ENCODE measurements around the gene SNX24. TPM values are rescaled to one million over a fixed set of nuclear protein-coding genes. Genes with fewer than 3 reads are reported as not detected.

The SNX24 gene
- total and polyA plus RNA-seq, 2 of the 4 experiments (the other 2 are of a cell fraction), result 13.8 to 15.0 TPM

- Histone ChIP-seq H3K4me3 (ENCODE audit: insufficient read depth, low read depth, low read length) (no peak overlapping the region), H3K27ac (ENCODE audit: insufficient read depth, low read length) (no peak overlapping the region), H3K9me1 (ENCODE audit: insufficient read depth, low read length) (0 out of 2 replicates have a peak, but pooled peaks cover 10% of the 10 kb centered on the region), H3K36me3 (ENCODE audit: control insufficient read depth, insufficient read depth, low read length) (no peaks in the 10 kb centered on the region), H3K18ac (ENCODE audit: low read depth, low read length) (no peak overlapping the region), H3K23ac (ENCODE audit: low read depth, low read length) (no peak overlapping the region), H3K4ac (ENCODE audit: low read depth, low read length) (no peak overlapping the region), H3K4me1 (ENCODE audit: control insufficient read depth, insufficient read depth, low read length) (peaks cover 2% of the 10 kb centered on the region; the same call in 1 of the 2 replicates), H4K5ac (ENCODE audit: low read depth, low read length) (no peak overlapping the region), H2AK5ac (ENCODE audit: low read depth, low read length) (no peak overlapping the region), H2BK5ac (ENCODE audit: low read depth, low read length, poor library complexity, severe bottlenecking) (no peak overlapping the region), H2BK15ac (ENCODE audit: low read depth, low read length) (no peak overlapping the region), H2AFZ (replicated peaks; ENCODE audit: low read length, poor library complexity) (no peak overlapping the region), H2BK20ac (ENCODE audit: low read depth, low read length) (no peak overlapping the region), H4K91ac (ENCODE audit: insufficient read depth, low read depth, low read length) (no peak overlapping the region), H2AK9ac (replicated peaks; ENCODE audit: low read depth, low read length, poor library complexity) (no peak overlapping the region), H3K9ac (ENCODE audit: low read depth, low read length) (no peak overlapping the region), H3K27me3 (ENCODE audit: control insufficient read depth, insufficient read depth, low read length) (no peaks in the 10 kb centered on the region), H4K8ac (ENCODE audit: low read depth in 2 of 2, low read length in 2 of 2) (no peak overlapping the region), H3K14ac (replicated peaks; ENCODE audit: low read depth, low read length) (no peak overlapping the region), H3K9me3 (ENCODE audit: control insufficient read depth, insufficient read depth, low read length) (no peaks in the 10 kb centered on the region), H3K79me1 (ENCODE audit: low read depth in 1 of 2, low read length in 2 of 2) (peaks cover 6 to 11% of the 10 kb centered on the region in 2 experiments; a peak in 3 of 4 replicates), H4K20me1 (ENCODE audit: insufficient read depth, low read length) (peaks cover 8% of the 10 kb centered on the region; the same call in 1 of the 2 replicates), H3K56ac (ENCODE audit: extremely low read depth, insufficient read depth, low read length) (no peak overlapping the region), H2BK120ac (ENCODE audit: low read depth, low read length) (no peak overlapping the region), H3K4me2 (ENCODE audit: low read depth, low read length) (no peak overlapping the region)
- intact Hi-C loops (cut with micrococcal nuclease), result no loop called here
- TF ChIP-seq ELK1 (IDR thresholded peaks at IDR 0.05; ENCODE audit: borderline replicate concordance, low read depth, low read length) (no peak), CEBPB (IDR thresholded peaks at IDR 0.05; ENCODE audit: low read depth, low read length) (no peak), MAZ (IDR thresholded peaks at IDR 0.05; ENCODE audit: borderline replicate concordance, low read depth, low read length) (no peak), SMC3 (IDR thresholded peaks at IDR 0.05; ENCODE audit: low read depth, low read length) (no peak)
- TF ChIP-seq, protein P1, sequence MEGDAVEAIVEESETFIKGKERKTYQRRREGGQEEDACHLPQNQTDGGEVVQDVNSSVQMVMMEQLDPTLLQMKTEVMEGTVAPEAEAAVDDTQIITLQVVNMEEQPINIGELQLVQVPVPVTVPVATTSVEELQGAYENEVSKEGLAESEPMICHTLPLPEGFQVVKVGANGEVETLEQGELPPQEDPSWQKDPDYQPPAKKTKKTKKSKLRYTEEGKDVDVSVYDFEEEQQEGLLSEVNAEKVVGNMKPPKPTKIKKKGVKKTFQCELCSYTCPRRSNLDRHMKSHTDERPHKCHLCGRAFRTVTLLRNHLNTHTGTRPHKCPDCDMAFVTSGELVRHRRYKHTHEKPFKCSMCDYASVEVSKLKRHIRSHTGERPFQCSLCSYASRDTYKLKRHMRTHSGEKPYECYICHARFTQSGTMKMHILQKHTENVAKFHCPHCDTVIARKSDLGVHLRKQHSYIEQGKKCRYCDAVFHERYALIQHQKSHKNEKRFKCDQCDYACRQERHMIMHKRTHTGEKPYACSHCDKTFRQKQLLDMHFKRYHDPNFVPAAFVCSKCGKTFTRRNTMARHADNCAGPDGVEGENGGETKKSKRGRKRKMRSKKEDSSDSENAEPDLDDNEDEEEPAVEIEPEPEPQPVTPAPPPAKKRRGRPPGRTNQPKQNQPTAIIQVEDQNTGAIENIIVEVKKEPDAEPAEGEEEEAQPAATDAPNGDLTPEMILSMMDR (conservative IDR thresholded peaks at IDR 0.05; ENCODE audit: low read depth, low read length), result no peak
- dilution Hi-C loops (cut with HindIII; ENCODE audit: low sequenced_read_pairs, unreplicated experiment), result no loop called here
- no TSS peak for BruUV-seq (replicated peaks)
- ChIA-PET POLR2A (ENCODE audit: unreplicated experiment) (no interaction called here), CTCF (no interaction called here)
- no peak for ATAC-seq (ENCODE audit: low read depth)
- DNase-seq, result no peak
- no CpG with 5 or more reads among the region's 6 CpGs for WGBS, 2 experiments (ENCODE audit: extremely low coverage in 2 of 2, insufficient read length in 1 of 2)
- in situ Hi-C loops (cut with MboI; ENCODE audit: low sequenced_read_pairs), result no loop called here
These were observed 62.7 kb downstream of the SNX24 start for GRCh38 chr5:122908108-122908507.
